OCI-LY1 (cell line): Measurements from ENCODE around the gene GPR17.

Source experiments
- EZH2 ChIP-seq: fragments of 200-600 bp; sonication (generic), shearing (Covaris generic); IDR thresholded peaks from 2 replicates; pipeline ENCODE4 v1.8.0; 2017; ENCODE audit warnings: borderline replicate concordance, mixed run types, mild to moderate bottlenecking, antibody characterized with exemption, low read length, moderate library complexity, mixed read lengths
- TF ChIP-seq, protein P1 (sequence below): fragments of 200-600 bp; sonication (generic), shearing (Covaris generic); IDR thresholded peaks from 2 replicates; pipeline ENCODE4 v1.5.1; 2017; ENCODE audit warnings: mild to moderate bottlenecking, antibody characterized with exemption, low read length, moderate library complexity, mixed read lengths

DNA sequence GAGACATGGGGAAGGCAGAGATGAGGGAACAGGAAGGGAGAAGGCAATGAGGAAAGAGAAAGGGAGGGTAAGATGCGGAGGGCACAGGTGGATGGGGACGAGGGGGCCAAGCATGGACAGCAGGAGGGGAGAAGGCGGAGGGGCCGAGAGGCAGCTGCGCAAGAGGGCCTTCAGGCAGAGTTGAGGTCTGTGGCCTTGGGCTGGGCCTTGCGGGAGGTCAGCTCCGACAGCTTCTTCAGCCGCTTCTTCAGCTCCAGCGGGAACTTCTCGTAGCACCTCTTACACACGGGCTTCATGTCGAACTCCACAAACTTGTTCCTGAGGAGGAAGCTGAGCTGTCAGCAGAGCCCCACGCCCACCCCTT is 6.9 kb upstream of the GPR17 start:
- TF ChIP-seq, protein P1, sequence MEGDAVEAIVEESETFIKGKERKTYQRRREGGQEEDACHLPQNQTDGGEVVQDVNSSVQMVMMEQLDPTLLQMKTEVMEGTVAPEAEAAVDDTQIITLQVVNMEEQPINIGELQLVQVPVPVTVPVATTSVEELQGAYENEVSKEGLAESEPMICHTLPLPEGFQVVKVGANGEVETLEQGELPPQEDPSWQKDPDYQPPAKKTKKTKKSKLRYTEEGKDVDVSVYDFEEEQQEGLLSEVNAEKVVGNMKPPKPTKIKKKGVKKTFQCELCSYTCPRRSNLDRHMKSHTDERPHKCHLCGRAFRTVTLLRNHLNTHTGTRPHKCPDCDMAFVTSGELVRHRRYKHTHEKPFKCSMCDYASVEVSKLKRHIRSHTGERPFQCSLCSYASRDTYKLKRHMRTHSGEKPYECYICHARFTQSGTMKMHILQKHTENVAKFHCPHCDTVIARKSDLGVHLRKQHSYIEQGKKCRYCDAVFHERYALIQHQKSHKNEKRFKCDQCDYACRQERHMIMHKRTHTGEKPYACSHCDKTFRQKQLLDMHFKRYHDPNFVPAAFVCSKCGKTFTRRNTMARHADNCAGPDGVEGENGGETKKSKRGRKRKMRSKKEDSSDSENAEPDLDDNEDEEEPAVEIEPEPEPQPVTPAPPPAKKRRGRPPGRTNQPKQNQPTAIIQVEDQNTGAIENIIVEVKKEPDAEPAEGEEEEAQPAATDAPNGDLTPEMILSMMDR: no peak
- no peak for TF ChIP-seq EZH2
